Uterus (tissue), 4 donors: ENCODE results near the gene MYBBP1A. TPM values are rescaled to one million over a fixed set of nuclear protein-coding genes. Genes with fewer than 3 reads are reported as not detected.
A peak's percentile ranks its signal among the peaks of the same experiment; 100 is the strongest.

Experiments used
- DNase-seq, 2 donors: peaks; one replicate each; pipeline ENCODE4 v3.0.0-alpha.2; 2019 to 2020
- H3K27ac ChIP-seq, 2 donors: fragments of 200-600 bp; sonication (generic); 1 replicate in 1 of 2; 2 replicates in 1 of 2; pipeline ENCODE4 v1.5.1; 2016 to 2018
- H3K27me3 ChIP-seq, 2 donors: fragments of 200-600 bp; sonication (generic); one replicate each; pipeline ENCODE4 v1.5.1; 2018 to 2019; ENCODE audit warnings: control low read depth in 1 of 2
- H3K36me3 ChIP-seq, 2 donors: fragments of 200-600 bp; sonication (generic); one replicate each; pipeline ENCODE4 v1.5.1; 2019; ENCODE audit warnings: control low read depth in 1 of 2
- H3K4me1 ChIP-seq, 2 donors: fragments of 200-600 bp; sonication (generic); one replicate each; pipeline ENCODE4 v1.5.1; 2018 to 2019; ENCODE audit warnings: control low read depth in 1 of 2
- H3K4me3 ChIP-seq, 2 donors: fragments of 200-600 bp; sonication (generic); 1 replicate in 1 of 2; 2 replicates in 1 of 2; pipeline ENCODE4 v1.5.1; 2018 to 2019; ENCODE audit warnings: mild to moderate bottlenecking in 1 of 2
- H3K9me3 ChIP-seq, 2 donors: fragments of 200-600 bp; sonication (generic); one replicate each; pipeline ENCODE4 v1.5.1; 2019; ENCODE audit warnings: control low read depth in 1 of 2
- POLR2A ChIP-seq, 2 donors: fragments of 450-650 bp; IDR thresholded peaks; one replicate each; pipeline ENCODE4 v1.6.1; 2016; ENCODE audit warnings: antibody characterized with exemption in 2 of 2, mild to moderate bottlenecking in 1 of 2, moderate library complexity in 1 of 2
- intact Hi-C: fragments of 100-400 bp; cut with DNase I; formaldehyde crosslinking; loops from one replicate; pipeline ENCODE4 v1.15.1; 2023; ENCODE audit warnings: low total_unique reads
- total RNA-seq, 4 donors: library from RNA; depleted of rRNA in 3 of 4; stranded (reverse); fragments of >200 nt in 3 of 4; gene quantifications; one replicate each; pipeline versions ENCODE4 v1.1.0 to v1.2.4, GENCODE V29; 2014 to 2023
- TF ChIP-seq, protein P1 (sequence below), 4 experiments: fragments of 200-600 bp in 2 of 4; fragments of 450-650 bp in 2 of 4; sonication (generic) in 2 of 4; IDR thresholded peaks; one replicate each; pipeline ENCODE4 v1.5.1; 2016 to 2019; ENCODE audit warnings: antibody characterized with exemption in 4 of 4, mild to moderate bottlenecking in 2 of 4, moderate library complexity in 1 of 4
- donor health status: DM: yes; HTN: yes; CAD: no.

The MYBBP1A gene
- total RNA-seq, 4 donors from 2014 or later = 10.9 to 64.7 (median 25.2) TPM

DNA sequence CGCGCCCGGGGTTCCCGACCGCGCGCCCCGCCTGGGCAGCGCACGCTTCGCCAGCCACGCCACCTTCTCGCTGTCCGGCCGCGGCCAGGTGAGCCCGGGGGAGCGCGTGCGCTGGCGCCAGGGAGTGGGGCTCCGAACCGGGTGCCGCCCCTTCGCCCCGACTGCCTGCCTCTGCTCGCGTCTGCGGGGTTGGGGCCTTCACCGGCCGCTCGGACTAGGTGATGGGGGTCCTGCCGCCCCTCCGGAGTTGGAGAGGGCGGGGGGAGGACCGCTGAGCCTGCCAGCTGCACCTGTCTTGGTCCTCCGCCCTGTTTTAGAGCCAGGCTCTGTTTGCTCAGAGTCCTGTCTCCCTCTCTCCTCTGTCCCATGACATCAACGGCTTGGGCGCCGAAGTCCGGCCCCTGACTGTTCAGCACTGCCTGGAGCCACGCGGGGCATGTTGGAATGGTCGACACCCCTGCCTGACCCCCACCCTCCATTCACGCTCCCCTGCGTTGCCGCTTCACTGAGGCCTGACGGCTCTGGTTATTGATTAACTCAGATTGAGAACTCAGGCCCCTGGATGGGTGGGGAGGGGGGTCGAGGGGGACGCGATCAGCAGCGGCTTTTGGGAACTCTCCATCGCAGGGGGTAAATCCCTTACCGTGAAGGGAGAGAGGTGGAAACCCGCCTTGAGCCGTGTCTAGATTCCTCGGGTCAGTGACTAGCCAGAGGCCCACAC lies 29.9 kb upstream of the MYBBP1A start:
- Histone ChIP-seq H3K9me3 (no peaks in the 10 kb centered on the region), H3K4me1 (peaks cover 0 to 14% of the 10 kb centered on the region in 2 donors), H3K4me3 (peak overlapping the region in 1 of 2 donors; percentile 40), H3K36me3 (no peaks in the 10 kb centered on the region), H3K27me3 (no peaks in the 10 kb centered on the region), H3K27ac (peak overlapping the region; percentile 12 to 39)
- intact Hi-C loops = no loop called here
- no peak for DNase-seq
- TF ChIP-seq, protein P1, sequence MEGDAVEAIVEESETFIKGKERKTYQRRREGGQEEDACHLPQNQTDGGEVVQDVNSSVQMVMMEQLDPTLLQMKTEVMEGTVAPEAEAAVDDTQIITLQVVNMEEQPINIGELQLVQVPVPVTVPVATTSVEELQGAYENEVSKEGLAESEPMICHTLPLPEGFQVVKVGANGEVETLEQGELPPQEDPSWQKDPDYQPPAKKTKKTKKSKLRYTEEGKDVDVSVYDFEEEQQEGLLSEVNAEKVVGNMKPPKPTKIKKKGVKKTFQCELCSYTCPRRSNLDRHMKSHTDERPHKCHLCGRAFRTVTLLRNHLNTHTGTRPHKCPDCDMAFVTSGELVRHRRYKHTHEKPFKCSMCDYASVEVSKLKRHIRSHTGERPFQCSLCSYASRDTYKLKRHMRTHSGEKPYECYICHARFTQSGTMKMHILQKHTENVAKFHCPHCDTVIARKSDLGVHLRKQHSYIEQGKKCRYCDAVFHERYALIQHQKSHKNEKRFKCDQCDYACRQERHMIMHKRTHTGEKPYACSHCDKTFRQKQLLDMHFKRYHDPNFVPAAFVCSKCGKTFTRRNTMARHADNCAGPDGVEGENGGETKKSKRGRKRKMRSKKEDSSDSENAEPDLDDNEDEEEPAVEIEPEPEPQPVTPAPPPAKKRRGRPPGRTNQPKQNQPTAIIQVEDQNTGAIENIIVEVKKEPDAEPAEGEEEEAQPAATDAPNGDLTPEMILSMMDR (IDR thresholded peaks at IDR 0.05) = no peak
- no peak for TF ChIP-seq POLR2A (IDR thresholded peaks at IDR 0.05)

GRCh38 chr17:4584101-4584916 lies 29.1 kb upstream of the MYBBP1A start, which contains the start of gene SMTNL2:
TSS of gene SMTNL2 (plus strand) at chr17:4584529. CDS start at chr17:4584606, 77 bp downstream.
- no peaks in the 10 kb centered on the region for H3K27me3 ChIP-seq
- H3K27ac ChIP-seq = peak within 1 kb of the TSS; percentile 12 to 40
- peak within 1 kb of the TSS; percentile 34 to 40 for H3K4me3 ChIP-seq
- peaks cover 0 to 14% of the 10 kb centered on the region in 2 donors for H3K4me1 ChIP-seq
- intact Hi-C loops = no loop called here
- peak; percentile 8 to 45 for TF ChIP-seq POLR2A (IDR thresholded peaks at IDR 0.05)
- TF ChIP-seq, protein P1 (IDR thresholded peaks at IDR 0.05) = peak in 1 of 4 experiments; percentile 27
- peak in 1 of 2 donors; percentile 55 for DNase-seq
- no peaks in the 10 kb centered on the region for H3K36me3 ChIP-seq
- H3K9me3 ChIP-seq = no peaks in the 10 kb centered on the region

DNA sequence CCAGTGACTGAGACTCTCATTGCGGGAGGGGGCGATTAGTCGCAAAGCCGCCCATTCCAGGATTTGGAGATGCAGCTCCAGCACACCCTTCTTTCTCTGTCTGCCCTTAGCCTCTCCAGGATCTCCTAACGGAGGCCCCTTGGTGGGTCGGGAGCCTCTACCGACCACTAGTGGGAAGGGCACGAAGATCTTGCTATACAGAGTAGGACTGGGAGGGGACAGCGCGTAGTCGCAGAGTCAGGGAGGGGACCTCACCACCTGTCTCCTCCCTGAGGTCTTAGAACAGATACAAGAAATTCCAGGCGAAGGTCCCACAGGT lies 28.6 kb upstream of the MYBBP1A start:
- H3K36me3 ChIP-seq = no peaks in the 10 kb centered on the region
- DNase-seq = no peak
- no peaks in the 10 kb centered on the region for H3K9me3 ChIP-seq
- intact Hi-C loops = no loop called here
- peaks cover 0 to 14% of the 10 kb centered on the region in 2 donors for H3K4me1 ChIP-seq
- H3K27me3 ChIP-seq = no peaks in the 10 kb centered on the region
- H3K27ac ChIP-seq = peak overlapping the region in 1 of 2 donors; percentile 40
- TF ChIP-seq POLR2A (IDR thresholded peaks at IDR 0.05) = no peak
- TF ChIP-seq, protein P1 (IDR thresholded peaks at IDR 0.05) = peak in 2 of 4 experiments; percentile 33 to 39
- H3K4me3 ChIP-seq = peak overlapping the region; percentile 34 to 40

DNA sequence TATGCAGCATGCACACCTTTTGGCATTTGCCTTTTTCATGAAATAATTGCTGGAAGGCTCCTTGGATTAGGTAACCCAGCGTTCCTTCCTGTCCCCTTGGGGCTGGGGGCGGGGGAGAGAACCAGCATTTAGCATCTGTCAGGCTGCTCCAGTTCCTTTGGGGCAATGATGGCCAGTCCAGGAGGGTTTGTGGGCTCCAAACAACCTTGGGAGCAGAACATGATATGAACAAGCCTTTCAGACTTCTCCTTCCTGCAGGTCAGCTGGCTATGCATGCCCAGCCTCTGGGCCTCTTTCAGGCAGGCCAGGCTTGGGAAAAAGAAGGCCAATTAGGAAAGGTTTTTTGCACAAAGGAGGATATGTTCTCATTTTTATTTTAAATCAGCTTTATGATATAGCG lies 28.0 kb upstream of the MYBBP1A start:
- Histone ChIP-seq H3K27ac (no peak overlapping the region), H3K4me1 (peaks cover 0 to 14% of the 10 kb centered on the region in 2 donors), H3K27me3 (no peaks in the 10 kb centered on the region), H3K4me3 (no peak overlapping the region), H3K9me3 (no peaks in the 10 kb centered on the region), H3K36me3 (no peaks in the 10 kb centered on the region)
- intact Hi-C loops = no loop called here
- TF ChIP-seq POLR2A (IDR thresholded peaks at IDR 0.05) = no peak
- no peak for DNase-seq

DNA sequence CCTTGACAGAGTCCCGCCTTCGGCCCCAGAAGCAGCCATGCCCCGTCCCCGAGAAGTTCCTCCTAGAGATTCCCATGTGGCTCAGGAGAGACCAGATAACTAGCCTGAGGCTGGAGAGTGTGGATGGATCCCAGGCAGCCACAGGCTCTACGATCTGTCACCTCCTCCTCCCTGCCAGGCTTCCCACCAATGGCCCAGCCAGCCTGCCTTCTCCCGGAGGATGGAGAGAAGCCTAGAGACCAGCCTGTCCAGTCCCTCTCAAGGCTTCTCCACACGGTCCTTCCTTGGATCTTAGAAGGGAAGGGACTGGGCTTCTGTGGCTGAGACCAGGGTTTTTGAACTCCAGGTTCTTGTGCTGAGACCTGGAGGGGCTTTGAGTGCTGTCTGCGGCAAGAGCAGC lies 27.5 kb upstream of the MYBBP1A start:
- TF ChIP-seq, protein P1 (IDR thresholded peaks at IDR 0.05) = no peak
- no peak for TF ChIP-seq POLR2A (IDR thresholded peaks at IDR 0.05)
- Histone ChIP-seq H3K4me3 (no peak overlapping the region), H3K9me3 (no peaks in the 10 kb centered on the region), H3K27me3 (no peaks in the 10 kb centered on the region), H3K27ac (no peak overlapping the region), H3K4me1 (peaks cover 0 to 14% of the 10 kb centered on the region in 2 donors), H3K36me3 (no peaks in the 10 kb centered on the region)
- intact Hi-C loops = no loop called here
- DNase-seq = no peak
